Hindlimb muscle (tissue), 1 donor: ENCODE measurements around the gene TYROBP. TPM values are rescaled to one million over a fixed set of nuclear protein-coding genes. Genes with fewer than 3 reads are reported as not detected.
"Not testable (repeated sequence)": the region's sequence is repeated elsewhere in the genome, so short reads cannot be mapped to it uniquely, and the experiment has no call there.

Experiments used
- DNase-seq: peaks from one replicate; pipeline ENCODE4 v3.0.0-alpha.2; 2013
- polyA plus RNA-seq: library from polyadenylated mRNA; unstranded; fragments of 120-200 nt; gene quantifications from one replicate; pipeline ENCODE4 v1.2.1, GENCODE V29; 2013; ENCODE audit not compliant: insufficient read length

TYROBP gene
- polyA plus RNA-seq, 1 donor, result 25.8 TPM

- peak; percentile 91 for DNase-seq
These were observed 8.4 kb downstream of the TYROBP start for GRCh38 chr19:35899547-35900214.

GRCh38 chr19:35898499-35898809, 9.6 kb downstream of the TYROBP start:
- no peak for DNase-seq

GRCh38 chr19:35897706-35898451, 10.2 kb downstream of the TYROBP start:
- DNase-seq, result no peak

GRCh38 chr19:35896643-35897040, 11.5 kb downstream of the TYROBP start:
- no peak for DNase-seq

- no peak for DNase-seq
These were observed 12.0 kb downstream of the TYROBP start for GRCh38 chr19:35895911-35896642.

GRCh38 chr19:35894342-35894741, 13.8 kb downstream of the TYROBP start:
- DNase-seq, result no peak

GRCh38 chr19:35891819-35892218, 16.3 kb downstream of the TYROBP start:
- DNase-seq, result not testable (repeated sequence)

- DNase-seq, result no peak
These were observed 17.9 kb downstream of the TYROBP start for GRCh38 chr19:35890113-35890650.

GRCh38 chr19:35889370-35890112, 18.6 kb downstream of the TYROBP start:
- DNase-seq, result no peak

GRCh38 chr19:35888398-35888797, 19.7 kb downstream of the TYROBP start:
- DNase-seq, result no peak

- no peak for DNase-seq
These were observed 20.9 kb downstream of the TYROBP start for GRCh38 chr19:35887197-35887596.

- no peak for DNase-seq
These were observed 22.2 kb downstream of the TYROBP start for GRCh38 chr19:35885904-35886303.

- no peak for DNase-seq
These were observed 22.8 kb downstream of the TYROBP start for GRCh38 chr19:35885225-35885738.

GRCh38 chr19:35883882-35884281, 24.2 kb downstream of the TYROBP start:
- DNase-seq, result no peak

GRCh38 chr19:35882114-35882832, 25.8 kb downstream of the TYROBP start:
- peak; percentile 75 for DNase-seq

- DNase-seq, result peak; percentile 87
These were observed 28.3 kb downstream of the TYROBP start for GRCh38 chr19:35879770-35880317.

- DNase-seq, result no peak
These were observed 29.0 kb downstream of the TYROBP start for GRCh38 chr19:35879068-35879467.

GRCh38 chr19:35874392-35874930, 33.6 kb downstream of the TYROBP start:
- DNase-seq, result no peak

GRCh38 chr19:35872180-35872579, 35.9 kb downstream of the TYROBP start:
- no peak for DNase-seq

GRCh38 chr19:35871611-35872010, 36.5 kb downstream of the TYROBP start:
- no peak for DNase-seq

- DNase-seq, result no peak
These were observed 37.3 kb downstream of the TYROBP start for GRCh38 chr19:35870798-35871197.
